T-helper 2 cell treated with Interferon-gamma antibody and Interleukin-4, amounts not matched to agents 5 μg/mL and 100 μg/mL, for 36 hours (primary cell): ENCODE results near the gene SQSTM1.

Experiments used
- DNase-seq: peaks from one replicate; pipeline ENCODE4 v3.0.0; 2021; ENCODE audit warnings: low spot score
- H3K27ac Mint-ChIP-seq: one replicate; pipeline ENCODE4 v1.8.0; 2021; ENCODE audit warnings: mild to moderate bottlenecking, mixed read lengths
- H3K27me3 Mint-ChIP-seq: one replicate; pipeline ENCODE4 v1.8.0; 2021; ENCODE audit warnings: low read depth, mixed read lengths
- H3K36me3 Mint-ChIP-seq: one replicate; pipeline ENCODE4 v1.8.0; 2021; ENCODE audit warnings: low read depth, mixed read lengths
- H3K4me1 Mint-ChIP-seq: one replicate; pipeline ENCODE4 v1.8.0; 2021; ENCODE audit warnings: low read depth, mixed read lengths
- H3K4me3 Mint-ChIP-seq: one replicate; pipeline ENCODE4 v1.8.0; 2022; ENCODE audit warnings: mild to moderate bottlenecking, moderate library complexity, mixed read lengths
- H3K9me3 Mint-ChIP-seq: one replicate; pipeline ENCODE4 v1.8.0; 2021; ENCODE audit warnings: mixed read lengths

SQSTM1 gene

GRCh38 chr5:179798144-179798770 is 22.4 kb upstream of the SQSTM1 start:
- H3K4me3 Mint-ChIP-seq: no peak overlapping the region
- no peaks in the 10 kb centered on the region for H3K27me3 Mint-ChIP-seq
- peaks cover 23% of the 10 kb centered on the region for H3K36me3 Mint-ChIP-seq
- DNase-seq: no peak
- no peaks in the 10 kb centered on the region for H3K9me3 Mint-ChIP-seq
- H3K4me1 Mint-ChIP-seq: peaks cover 14% of the 10 kb centered on the region
- H3K27ac Mint-ChIP-seq: no peak overlapping the region

GRCh38 chr5:179798771-179799643 is 21.7 kb upstream of the SQSTM1 start:
- Mint-ChIP-seq H3K4me1 (peaks cover 12% of the 10 kb centered on the region), H3K9me3 (no peaks in the 10 kb centered on the region), H3K27ac (no peak overlapping the region), H3K4me3 (no peak overlapping the region), H3K27me3 (no peaks in the 10 kb centered on the region), H3K36me3 (peaks cover 23% of the 10 kb centered on the region)
- DNase-seq: no peak

- peaks cover 23% of the 10 kb centered on the region for H3K36me3 Mint-ChIP-seq
- peaks cover 17% of the 10 kb centered on the region for H3K4me1 Mint-ChIP-seq
- no peak overlapping the region for H3K4me3 Mint-ChIP-seq
- no peak for DNase-seq
- no peak overlapping the region for H3K27ac Mint-ChIP-seq
- no peaks in the 10 kb centered on the region for H3K9me3 Mint-ChIP-seq
- H3K27me3 Mint-ChIP-seq: no peaks in the 10 kb centered on the region
Observed at GRCh38 chr5:179799644-179799973, 21.1 kb upstream of the SQSTM1 start.

- DNase-seq: no peak
- Mint-ChIP-seq H3K4me3 (no peak overlapping the region), H3K27me3 (no peaks in the 10 kb centered on the region), H3K9me3 (no peaks in the 10 kb centered on the region), H3K27ac (no peak overlapping the region), H3K4me1 (peaks cover 23% of the 10 kb centered on the region), H3K36me3 (peaks cover 24% of the 10 kb centered on the region)
Observed at GRCh38 chr5:179800071-179800695, 20.5 kb upstream of the SQSTM1 start.

GRCh38 chr5:179800696-179801201 is 20.0 kb upstream of the SQSTM1 start:
- DNase-seq: no peak
- Mint-ChIP-seq H3K36me3 (peaks cover 27% of the 10 kb centered on the region), H3K27ac (no peak overlapping the region), H3K4me3 (no peak overlapping the region), H3K27me3 (no peaks in the 10 kb centered on the region), H3K9me3 (no peaks in the 10 kb centered on the region), H3K4me1 (peaks cover 25% of the 10 kb centered on the region)

GRCh38 chr5:179801304-179802206 is 19.1 kb upstream of the SQSTM1 start:
- no peak overlapping the region for H3K4me3 Mint-ChIP-seq

GRCh38 chr5:179802207-179802883 is 18.4 kb upstream of the SQSTM1 start:
- no peak for DNase-seq
- Mint-ChIP-seq H3K36me3 (peaks cover 22% of the 10 kb centered on the region), H3K9me3 (no peaks in the 10 kb centered on the region), H3K27me3 (no peaks in the 10 kb centered on the region), H3K4me1 (peaks cover 23% of the 10 kb centered on the region), H3K27ac (no peak overlapping the region), H3K4me3 (no peak overlapping the region)

More at GRCh38 chr5:179801304-179802206, 19.1 kb upstream of the SQSTM1 start:
- Mint-ChIP-seq H3K36me3 (peaks cover 27% of the 10 kb centered on the region), H3K4me1 (peaks cover 25% of the 10 kb centered on the region), H3K9me3 (no peaks in the 10 kb centered on the region), H3K27me3 (no peaks in the 10 kb centered on the region), H3K27ac (peak overlapping the region; percentile 53)
- DNase-seq: peak; percentile 69

- no peak for DNase-seq
- no peak overlapping the region for H3K27ac Mint-ChIP-seq
- H3K36me3 Mint-ChIP-seq: peaks cover 19% of the 10 kb centered on the region
- H3K9me3 Mint-ChIP-seq: no peaks in the 10 kb centered on the region
- H3K4me1 Mint-ChIP-seq: peaks cover 23% of the 10 kb centered on the region
- H3K4me3 Mint-ChIP-seq: no peak overlapping the region
- H3K27me3 Mint-ChIP-seq: no peaks in the 10 kb centered on the region
Observed at GRCh38 chr5:179802950-179803562, 17.6 kb upstream of the SQSTM1 start.

GRCh38 chr5:179803651-179804554 is 16.8 kb upstream of the SQSTM1 start:
- Mint-ChIP-seq H3K36me3 (peaks cover 15% of the 10 kb centered on the region), H3K4me1 (peaks cover 23% of the 10 kb centered on the region), H3K4me3 (peak overlapping the region; percentile 89), H3K27ac (peak overlapping the region; percentile 24), H3K27me3 (no peaks in the 10 kb centered on the region), H3K9me3 (no peaks in the 10 kb centered on the region)
- DNase-seq: peak; percentile 80

GRCh38 chr5:179804555-179804947 is 16.2 kb upstream of the SQSTM1 start:
- peak overlapping the region; percentile 90 for H3K27ac Mint-ChIP-seq
- peaks cover 10% of the 10 kb centered on the region for H3K36me3 Mint-ChIP-seq
- H3K27me3 Mint-ChIP-seq: no peaks in the 10 kb centered on the region
- H3K4me3 Mint-ChIP-seq: peak overlapping the region; percentile 89
- DNase-seq: no peak
- H3K4me1 Mint-ChIP-seq: peaks cover 23% of the 10 kb centered on the region
- H3K9me3 Mint-ChIP-seq: no peaks in the 10 kb centered on the region

- Mint-ChIP-seq H3K27ac (peak overlapping the region; percentile 90), H3K36me3 (peaks cover 6% of the 10 kb centered on the region)
- DNase-seq: no peak
Observed at GRCh38 chr5:179805070-179805528, 15.6 kb upstream of the SQSTM1 start.

More at GRCh38 chr5:179805070-179805528, 15.6 kb upstream of the SQSTM1 start:
- Mint-ChIP-seq H3K4me1 (peaks cover 23% of the 10 kb centered on the region), H3K4me3 (peak overlapping the region; percentile 89), H3K9me3 (no peaks in the 10 kb centered on the region), H3K27me3 (no peaks in the 10 kb centered on the region)
